ENCODE measurements around the gene RASGRF2.

- TF ChIP-seq EZH2 (IDR thresholded peaks at IDR 0.05) (no peak), FOXP2 (optimal IDR thresholded peaks at IDR 0.05; ENCODE audit: control extremely low read depth, extremely low read length, insufficient read depth) (no peak)
Measured at GRCh38 chr5:81254886-81255559, 294.9 kb downstream of the RASGRF2 start.
